PFSK-1 (cell line): ENCODE results near the gene NAV2.

Experiments used
- FOXP2 ChIP-seq: optimal IDR thresholded peaks from 2 replicates; pipeline ENCODE3; 2011; ENCODE audit warnings: borderline replicate concordance, control low read depth, inconsistent platforms; ENCODE audit not compliant: insufficient read depth; ENCODE audit errors: extremely low read length, extremely low read depth
- POLR2AphosphoS5 ChIP-seq: IDR thresholded peaks from 2 replicates; pipeline ENCODE4 v1.6.1; 2012; ENCODE audit warnings: low read depth, mild to moderate bottlenecking, control low read depth, low read length, moderate library complexity
- REST ChIP-seq, 2 experiments: IDR thresholded peaks; 2 replicates each; pipeline versions ENCODE4 v1.6.1 to v1.8.0; 2011 to 2012; ENCODE audit warnings: low read depth in 2 of 2, low read length in 2 of 2, control low read depth in 1 of 2, inconsistent platforms in 1 of 2, mild to moderate bottlenecking in 1 of 2, moderate library complexity in 1 of 2; ENCODE audit not compliant: insufficient read depth in 1 of 2
- SIN3A ChIP-seq: IDR thresholded peaks from 2 replicates; pipeline ENCODE4 v1.6.1; 2012; ENCODE audit warnings: mild to moderate bottlenecking, low read length, moderate library complexity, borderline replicate concordance; ENCODE audit not compliant: insufficient read depth
- TAF1 ChIP-seq: IDR thresholded peaks from 2 replicates; pipeline ENCODE4 v1.6.1; 2012; ENCODE audit warnings: low read length, control low read depth, borderline replicate concordance; ENCODE audit not compliant: insufficient read depth

Gene NAV2

GRCh38 chr11:19718951-19719350, 6.3 kb downstream of the NAV2 start:
- no peak for TF ChIP-seq REST (IDR thresholded peaks at IDR 0.05; ENCODE audit: insufficient read depth in 1 of 2, low read depth in 2 of 2, low read length in 2 of 2)
- no peak for TF ChIP-seq TAF1
- no peak for TF ChIP-seq SIN3A
- no peak for TF ChIP-seq POLR2AphosphoS5
- no peak for TF ChIP-seq FOXP2

GRCh38 chr11:19719960-19720359, 7.3 kb downstream of the NAV2 start:
- TF ChIP-seq SIN3A (no peak), TAF1 (no peak), REST (IDR thresholded peaks at IDR 0.05; ENCODE audit: insufficient read depth in 1 of 2, low read depth in 2 of 2, low read length in 2 of 2) (no peak), FOXP2 (no peak)

- TF ChIP-seq FOXP2 (no peak), POLR2AphosphoS5 (no peak), SIN3A (no peak), TAF1 (no peak), REST (IDR thresholded peaks at IDR 0.05; ENCODE audit: insufficient read depth in 1 of 2, low read depth in 2 of 2, low read length in 2 of 2) (no peak)
These were observed 8.5 kb downstream of the NAV2 start for GRCh38 chr11:19721176-19721575.

GRCh38 chr11:19722702-19723101, 10.1 kb downstream of the NAV2 start:
- TF ChIP-seq POLR2AphosphoS5 (no peak), TAF1 (no peak), SIN3A (no peak), REST (IDR thresholded peaks at IDR 0.05; ENCODE audit: insufficient read depth in 1 of 2, low read depth in 2 of 2, low read length in 2 of 2) (no peak), FOXP2 (no peak)

GRCh38 chr11:19723572-19724342, 11.1 kb downstream of the NAV2 start:
- TF ChIP-seq REST (IDR thresholded peaks at IDR 0.05; ENCODE audit: insufficient read depth in 1 of 2, low read depth in 2 of 2, low read length in 2 of 2) (no peak), TAF1 (no peak), SIN3A (peak; percentile 77; the same call in 1 of the 2 replicates)
